Vagina (tissue), 2 donors: ENCODE data around the gene PSME2.

Source experiments
- CTCF ChIP-seq, 3 experiments: fragments of 450-650 bp in 2 of 3; fragments of 200-600 bp in 1 of 3; sonication (generic) in 1 of 3; IDR thresholded peaks; one replicate each; pipeline ENCODE4 v1.5.1; 2017 to 2019; ENCODE audit warnings: antibody characterized with exemption in 3 of 3, mild to moderate bottlenecking in 2 of 3, moderate library complexity in 2 of 3
- POLR2A ChIP-seq, 2 donors: fragments of 450-650 bp; IDR thresholded peaks; one replicate each; pipeline ENCODE4 v1.6.1; 2017; ENCODE audit warnings: antibody characterized with exemption in 2 of 2, mild to moderate bottlenecking in 2 of 2, moderate library complexity in 2 of 2
- POLR2AphosphoS5 ChIP-seq, 2 donors: sonication (generic); formaldehyde crosslinking; IDR thresholded peaks; one replicate each; pipeline ENCODE4 v1.9.0; 2017; ENCODE audit warnings: antibody characterized with exemption in 2 of 2, mild to moderate bottlenecking in 2 of 2, low read depth in 1 of 2; ENCODE audit not compliant: insufficient read depth in 1 of 2

DNA sequence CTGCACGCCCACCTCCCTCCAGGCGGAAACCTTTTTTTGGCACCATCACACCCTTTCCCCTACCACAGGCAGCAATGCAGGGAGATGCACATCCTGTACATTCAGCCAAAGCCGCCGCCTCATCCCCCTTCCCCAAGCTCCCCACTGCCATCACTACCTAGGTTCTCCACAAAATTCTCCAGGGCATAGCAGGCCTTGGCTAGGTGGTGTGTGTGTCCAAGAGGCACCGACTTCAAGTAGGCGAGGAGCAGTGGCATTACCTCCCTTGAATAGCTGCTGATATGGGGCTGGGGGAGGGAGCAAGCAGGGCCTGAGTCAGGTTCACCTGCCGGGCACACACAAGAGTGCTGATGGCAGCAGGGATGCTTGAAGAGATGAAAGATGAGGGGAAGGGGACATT lies 38.6 kb upstream of the PSME2 start:
- TF ChIP-seq POLR2A (IDR thresholded peaks at IDR 0.05) (no peak), CTCF (IDR thresholded peaks at IDR 0.05) (no peak), POLR2AphosphoS5 (IDR thresholded peaks at IDR 0.05; ENCODE audit: insufficient read depth in 1 of 2, low read depth in 1 of 2) (no peak)
